GM18507 (cell line): Measurements from ENCODE around the gene ADPRS.
A peak's percentile ranks its signal among the peaks of the same experiment; 100 is the strongest.

ENCODE experiments used
- DNase-seq: peaks from one replicate; pipeline ENCODE4 v3.0.0; 2011; ENCODE audit warnings: low read depth; ENCODE audit not compliant: insufficient read length; ENCODE audit errors: extremely low spot score
- FAIRE-seq: peaks from 2 replicates; lab custom pipeline; 2011; peaks lifted over from hg19 to GRCh38; lab: Jason Lieb, UNC

Gene ADPRS

GRCh38 chr1:36086529-36087232 is 2.0 kb upstream of the ADPRS start:
- FAIRE-seq (no peak), DNase-seq (no peak)

GRCh38 chr1:36087233-36088123 is 1.2 kb upstream of the ADPRS start:
- DNase-seq (no peak), FAIRE-seq (no peak)

- FAIRE-seq (no peak), DNase-seq (no peak)
Observed at GRCh38 chr1:36088265-36088576, 471 bp upstream of the ADPRS start.

- peak; percentile 79 for FAIRE-seq
- DNase-seq = no peak
Observed at GRCh38 chr1:36089393-36090121, 865 bp downstream of the ADPRS start.

GRCh38 chr1:36091141-36091540 is 2.4 kb downstream of the ADPRS start:
- no peak for DNase-seq
- FAIRE-seq = no peak

- FAIRE-seq (no peak), DNase-seq (no peak)
Observed at GRCh38 chr1:36091698-36092097, 3.0 kb downstream of the ADPRS start.

- FAIRE-seq (no peak), DNase-seq (no peak)
Observed at GRCh38 chr1:36092166-36092797, 3.6 kb downstream of the ADPRS start.

GRCh38 chr1:36092798-36093185 is 4.1 kb downstream of the ADPRS start:
- FAIRE-seq (no peak), DNase-seq (no peak)

GRCh38 chr1:36093226-36093625 is 4.5 kb downstream of the ADPRS start:
- DNase-seq (no peak), FAIRE-seq (no peak)

GRCh38 chr1:36093929-36094328 is 5.2 kb downstream of the ADPRS start:
- no peak for DNase-seq
- no peak for FAIRE-seq

GRCh38 chr1:36094621-36095061 is 5.9 kb downstream of the ADPRS start:
- DNase-seq (no peak), FAIRE-seq (no peak)

- DNase-seq = no peak
- no peak for FAIRE-seq
Observed at GRCh38 chr1:36095760-36096405, 7.2 kb downstream of the ADPRS start.

- no peak for FAIRE-seq
- DNase-seq = no peak
Observed at GRCh38 chr1:36096500-36097432, 8.1 kb downstream of the ADPRS start.

- DNase-seq (no peak), FAIRE-seq (no peak)
Observed at GRCh38 chr1:36097693-36098585, 9.2 kb downstream of the ADPRS start.

- DNase-seq (no peak), FAIRE-seq (no peak)
Observed at GRCh38 chr1:36098650-36099365, 10.1 kb downstream of the ADPRS start.

- peak; percentile 96 for FAIRE-seq
- peak; percentile 75 for DNase-seq
Observed at GRCh38 chr1:36099681-36100341, 11.1 kb downstream of the ADPRS start.
